Activated CD8-positive, alpha-beta T cell treated with anti-CD3 and anti-CD28 coated beads, Interleukin-2, amount 10 ng/mL, durations not matched to agents 7 days and 5 days (primary cell): ENCODE results near the gene SMG5. TPM values are rescaled to one million over a fixed set of nuclear protein-coding genes. Genes with fewer than 3 reads are reported as not detected.

Experiments used
- ATAC-seq: fragments of 150-1000 bp; cut with Tn5 transposase; one replicate; pipeline ENCODE4 v1.10.0; 2021; ENCODE audit warnings: moderate library complexity
- CTCF ChIA-PET: fragments of 350-600 bp; sonication (Branson Sonifier 250); formaldehyde crosslinking; loops from one replicate; lab custom pipeline; 2021; ENCODE audit warnings: antibody characterized with exemption; lab: Charles Lee
- POLR2A ChIA-PET: fragments of 350-600 bp; sonication (Branson Sonifier 250); formaldehyde crosslinking; loops from one replicate; lab custom pipeline; 2021; ENCODE audit warnings: antibody characterized with exemption; lab: Charles Lee
- DNase-seq: peaks from one replicate; pipeline ENCODE4 v3.0.0-alpha.2; 2020
- H3K27ac Mint-ChIP-seq: one replicate; pipeline ENCODE4 v1.8.0; 2021; ENCODE audit warnings: mild to moderate bottlenecking, mixed read lengths
- H3K27me3 Mint-ChIP-seq: one replicate; pipeline ENCODE4 v1.8.0; 2021; ENCODE audit warnings: low read depth, mixed read lengths
- H3K36me3 Mint-ChIP-seq: one replicate; pipeline ENCODE4 v1.8.0; 2021; ENCODE audit warnings: low read depth, mixed read lengths
- H3K4me1 Mint-ChIP-seq: one replicate; pipeline ENCODE4 v1.8.0; 2021; ENCODE audit warnings: low read depth, mixed read lengths
- H3K4me3 Mint-ChIP-seq: one replicate; pipeline ENCODE4 v1.8.0; 2021; ENCODE audit warnings: mild to moderate bottlenecking, mixed read lengths
- H3K9me3 Mint-ChIP-seq: one replicate; pipeline ENCODE4 v1.8.0; 2022; ENCODE audit warnings: mixed read lengths; ENCODE audit not compliant: insufficient read depth
- total RNA-seq, 2 experiments: library from RNA; stranded (reverse); gene quantifications; one replicate each; pipeline ENCODE4 v1.2.3, GENCODE V29; 2021

Gene SMG5
- total RNA-seq, 2 experiments from 2014 or later = 75.2 to 78.2 TPM

GRCh38 chr1:156245451-156246232 lies 37.0 kb downstream of the SMG5 start:
- peak; percentile 65 for DNase-seq
- no peaks in the 10 kb centered on the region for H3K9me3 Mint-ChIP-seq
- ChIA-PET POLR2A (interaction anchor here (0.6 to 3.1 kb wide), 8 partner anchors 12 to 1099 kb away, joined by 3 to 12 read pairs (median 4); partner anchors contain the start of genes PMF1 and SMG5), CTCF (interaction anchor here (0.6 to 2.4 kb wide), 11 partner anchors 11 to 149 kb away, joined by 3 to 9 read pairs (median 3); no protein-coding TSS in a partner anchor)
- H3K27ac Mint-ChIP-seq = peak overlapping the region; percentile 93
- peaks cover 37% of the 10 kb centered on the region for H3K4me1 Mint-ChIP-seq
- H3K27me3 Mint-ChIP-seq = no peaks in the 10 kb centered on the region
- ATAC-seq = peak; percentile 82
- H3K4me3 Mint-ChIP-seq = peak overlapping the region; percentile 75
- H3K36me3 Mint-ChIP-seq = peaks cover 9% of the 10 kb centered on the region

- DNase-seq (no peak), ATAC-seq (no peak)
- ChIA-PET CTCF (interaction anchor here (0.6 to 2.1 kb wide), 2 partner anchors 148 to 275 kb away, joined by 3 to 8 read pairs; no protein-coding TSS in a partner anchor), POLR2A (interaction anchor here (1.4 to 3.1 kb wide), 3 partner anchors 14 to 38 kb away, joined by 5 to 12 read pairs (median 10); partner anchors contain the start of genes PMF1 and SMG5)
- Mint-ChIP-seq H3K27me3 (no peaks in the 10 kb centered on the region), H3K9me3 (no peaks in the 10 kb centered on the region), H3K4me1 (peaks cover 34% of the 10 kb centered on the region), H3K4me3 (peak overlapping the region; percentile 75), H3K27ac (peak overlapping the region; percentile 93), H3K36me3 (peaks cover 9% of the 10 kb centered on the region)
These were observed 37.9 kb downstream of the SMG5 start for GRCh38 chr1:156244712-156245111.

GRCh38 chr1:156244126-156244525 lies 38.5 kb downstream of the SMG5 start:
- ATAC-seq (no peak), DNase-seq (no peak)
- Mint-ChIP-seq H3K36me3 (peaks cover 7% of the 10 kb centered on the region), H3K4me3 (no peak overlapping the region), H3K9me3 (no peaks in the 10 kb centered on the region), H3K4me1 (peaks cover 34% of the 10 kb centered on the region), H3K27ac (no peak overlapping the region), H3K27me3 (no peaks in the 10 kb centered on the region)
- POLR2A ChIA-PET = interaction anchor here (2.4 to 3.1 kb wide), 2 partner anchors 31 to 38 kb away, joined by 10 to 12 read pairs; partner anchors contain the start of genes PMF1 and SMG5
- CTCF ChIA-PET = interaction anchor here (0.6 kb wide), 1 partner anchor 276 kb away, joined by 3 read pairs; no protein-coding TSS in a partner anchor

GRCh38 chr1:156242738-156243137 lies 39.9 kb downstream of the SMG5 start:
- ChIA-PET CTCF (interaction anchor here (0.9 kb wide), 1 partner anchor 76 kb away, joined by 3 read pairs; no protein-coding TSS in a partner anchor), POLR2A (no interaction called here)
- Mint-ChIP-seq H3K27me3 (no peaks in the 10 kb centered on the region), H3K4me3 (no peak overlapping the region), H3K27ac (no peak overlapping the region), H3K36me3 (peaks cover 14% of the 10 kb centered on the region), H3K9me3 (no peaks in the 10 kb centered on the region), H3K4me1 (peaks cover 34% of the 10 kb centered on the region)
- DNase-seq (no peak), ATAC-seq (no peak)

- Mint-ChIP-seq H3K4me3 (no peak within 1 kb of the TSS), H3K27me3 (no peaks in the 10 kb centered on the region), H3K27ac (peak within 1 kb of the TSS; percentile 39), H3K9me3 (no peaks in the 10 kb centered on the region), H3K36me3 (peaks cover 17% of the 10 kb centered on the region), H3K4me1 (peaks cover 34% of the 10 kb centered on the region)
- DNase-seq (no peak), ATAC-seq (no peak)
- CTCF ChIA-PET = interaction anchor here (1.0 kb wide), 1 partner anchor 18 kb away, joined by 4 read pairs; no protein-coding TSS in a partner anchor
- POLR2A ChIA-PET = no interaction called here
These were observed 40.7 kb downstream of the SMG5 start, which contains the start of gene BGLAP for GRCh38 chr1:156241926-156242325. BGLAP (plus strand) TSS chr1:156242184; CDS start chr1:156242232, 48 bp downstream.

GRCh38 chr1:156241311-156241811 lies 41.3 kb downstream of the SMG5 start:
- no peak overlapping the region for H3K4me3 Mint-ChIP-seq
- ATAC-seq (no peak), DNase-seq (no peak)
- H3K4me1 Mint-ChIP-seq = peaks cover 33% of the 10 kb centered on the region
- no peaks in the 10 kb centered on the region for H3K27me3 Mint-ChIP-seq
- no peaks in the 10 kb centered on the region for H3K9me3 Mint-ChIP-seq
- CTCF ChIA-PET = interaction anchor here (1.0 kb wide), 1 partner anchor 18 kb away, joined by 4 read pairs; no protein-coding TSS in a partner anchor
- H3K27ac Mint-ChIP-seq = peak overlapping the region; percentile 7
- POLR2A ChIA-PET = no interaction called here
- H3K36me3 Mint-ChIP-seq = peaks cover 21% of the 10 kb centered on the region

- ChIA-PET POLR2A (interaction anchor here (0.9 kb wide), 1 partner anchor 44 kb away, joined by 3 read pairs; the partner anchor contains the start of gene SMG5), CTCF (interaction anchor here (0.5 to 2.4 kb wide), 5 partner anchors 9 to 93 kb away, joined by 3 to 6 read pairs (median 3); no protein-coding TSS in a partner anchor)
- Mint-ChIP-seq H3K27ac (no peak overlapping the region), H3K27me3 (no peaks in the 10 kb centered on the region), H3K4me3 (no peak overlapping the region), H3K9me3 (no peaks in the 10 kb centered on the region), H3K36me3 (peaks cover 32% of the 10 kb centered on the region), H3K4me1 (peaks cover 6% of the 10 kb centered on the region)
- DNase-seq (no peak), ATAC-seq (no peak)
These were observed 44.4 kb downstream of the SMG5 start for GRCh38 chr1:156238248-156238647.

- ChIA-PET CTCF (interaction anchor here (2.4 kb wide), 1 partner anchor 11 kb away, joined by 6 read pairs; no protein-coding TSS in a partner anchor), POLR2A (no interaction called here)
- Mint-ChIP-seq H3K27me3 (no peaks in the 10 kb centered on the region), H3K4me3 (no peak overlapping the region), H3K27ac (no peak overlapping the region), H3K9me3 (no peaks in the 10 kb centered on the region), H3K4me1 (peaks cover 1% of the 10 kb centered on the region), H3K36me3 (peaks cover 32% of the 10 kb centered on the region)
- ATAC-seq = no peak
- no peak for DNase-seq
These were observed 46.5 kb downstream of the SMG5 start for GRCh38 chr1:156236164-156236563.

GRCh38 chr1:156233426-156234127 lies 49.0 kb downstream of the SMG5 start:
- H3K36me3 Mint-ChIP-seq = peaks cover 35% of the 10 kb centered on the region

GRCh38 chr1:156232201-156232894 lies 50.3 kb downstream of the SMG5 start:
- Mint-ChIP-seq H3K27me3 (no peaks in the 10 kb centered on the region), H3K4me3 (no peak overlapping the region), H3K4me1 (peaks cover 9% of the 10 kb centered on the region), H3K9me3 (no peaks in the 10 kb centered on the region), H3K36me3 (peaks cover 33% of the 10 kb centered on the region), H3K27ac (no peak overlapping the region)
- ATAC-seq (no peak), DNase-seq (no peak)
- ChIA-PET CTCF (interaction anchor here (0.7 to 1.0 kb wide), 2 partner anchors 87 kb away, joined by 3 read pairs; no protein-coding TSS in a partner anchor), POLR2A (no interaction called here)

More at GRCh38 chr1:156233426-156234127, 49.0 kb downstream of the SMG5 start:
- DNase-seq = no peak
- ChIA-PET CTCF (interaction anchor here (1.0 kb wide), 2 partner anchors 8 to 143 kb away, joined by 3 to 7 read pairs; no protein-coding TSS in a partner anchor), POLR2A (no interaction called here)
- no peak overlapping the region for H3K4me3 Mint-ChIP-seq
- no peak overlapping the region for H3K27ac Mint-ChIP-seq
- peaks cover 4% of the 10 kb centered on the region for H3K4me1 Mint-ChIP-seq
- H3K27me3 Mint-ChIP-seq = no peaks in the 10 kb centered on the region
- no peaks in the 10 kb centered on the region for H3K9me3 Mint-ChIP-seq
- no peak for ATAC-seq
